Liver (tissue), 9 donors: Measurements from ENCODE around the gene EXOC6B. TPM values are rescaled to one million over a fixed set of nuclear protein-coding genes. Genes with fewer than 3 reads are reported as not detected.
A peak's percentile ranks its signal among the peaks of the same experiment; 100 is the strongest.

Experiments used
- DNase-seq: peaks from one replicate; pipeline ENCODE4 v3.0.0-alpha.2; 2017; ENCODE audit warnings: low spot score
- H3K27ac ChIP-seq, 2 donors: one replicate each; pipeline ENCODE4 v1.7.0; 2013; ENCODE audit warnings: inconsistent platforms in 2 of 2, low read length in 2 of 2, control low read depth in 1 of 2, low read depth in 1 of 2, mild to moderate bottlenecking in 1 of 2
- H3K27me3 ChIP-seq, 4 donors: one replicate each; pipeline versions ENCODE4 v1.6.1 to v1.7.0; 2013; ENCODE audit warnings: low read length in 3 of 4, inconsistent platforms in 1 of 4, mild to moderate bottlenecking in 1 of 4, moderate library complexity in 1 of 4; ENCODE audit not compliant: control insufficient read depth in 4 of 4, insufficient read depth in 4 of 4
- H3K36me3 ChIP-seq, 4 donors: one replicate each; pipeline versions ENCODE4 v1.6.1 to v1.7.0; 2013; ENCODE audit warnings: low read length in 3 of 4, mild to moderate bottlenecking in 3 of 4, low read depth in 1 of 4, moderate library complexity in 1 of 4; ENCODE audit not compliant: control insufficient read depth in 4 of 4, insufficient read depth in 3 of 4
- H3K4me1 ChIP-seq, 4 donors: one replicate each; pipeline versions ENCODE4 v1.6.1 to v1.7.0; 2013; ENCODE audit warnings: low read length in 3 of 4, mild to moderate bottlenecking in 3 of 4, moderate library complexity in 1 of 4; ENCODE audit not compliant: control insufficient read depth in 4 of 4, insufficient read depth in 4 of 4
- H3K4me3 ChIP-seq, 3 donors: one replicate each; pipeline versions ENCODE4 v1.6.1 to v1.7.0; 2013; ENCODE audit warnings: low read length in 3 of 3, control low read depth in 1 of 3, low read depth in 1 of 3, mild to moderate bottlenecking in 1 of 3
- H3K9ac ChIP-seq, 2 donors: one replicate each; pipeline ENCODE4 v1.7.0; 2013; ENCODE audit warnings: low read length in 2 of 2, mild to moderate bottlenecking in 2 of 2, moderate library complexity in 2 of 2, control low read depth in 1 of 2, low read depth in 1 of 2
- H3K9me3 ChIP-seq, 4 donors: one replicate each; pipeline versions ENCODE4 v1.6.1 to v1.7.0; 2013; ENCODE audit warnings: low read length in 3 of 4; ENCODE audit not compliant: control insufficient read depth in 4 of 4
- ATF3 ChIP-seq: IDR thresholded peaks from 2 replicates; pipeline ENCODE4 v1.6.1; 2016; ENCODE audit warnings: antibody characterized with exemption
- CTCF ChIP-seq: fragments of 150-350 bp; IDR thresholded peaks from 2 replicates; pipeline ENCODE4 v1.5.1; 2017; ENCODE audit warnings: improper control_type of control experiment, low read depth, low read length; ENCODE audit not compliant: missing input control
- EGR1 ChIP-seq, 2 donors: IDR thresholded peaks; 2 replicates each; pipeline ENCODE4 v1.6.1; 2016 to 2018; ENCODE audit warnings: antibody characterized with exemption in 2 of 2, low read depth in 2 of 2
- FOXA1 ChIP-seq: IDR thresholded peaks from 2 replicates; pipeline ENCODE4 v1.6.1; 2016; ENCODE audit warnings: antibody characterized with exemption
- FOXA2 ChIP-seq: IDR thresholded peaks from 2 replicates; pipeline ENCODE4 v1.6.1; 2016; ENCODE audit warnings: antibody characterized with exemption
- GABPA ChIP-seq, 2 donors: IDR thresholded peaks in 1 of 2; conservative IDR thresholded peaks in 1 of 2; 2 replicates each; pipeline ENCODE4 v1.6.1; 2016; ENCODE audit warnings: antibody characterized with exemption in 2 of 2, mild to moderate bottlenecking in 1 of 2, moderate library complexity in 1 of 2
- HNF4A ChIP-seq, 2 donors: conservative IDR thresholded peaks; 2 replicates each; pipeline ENCODE4 v1.6.1; 2016; ENCODE audit warnings: antibody characterized with exemption in 2 of 2, mild to moderate bottlenecking in 2 of 2
- HNF4G ChIP-seq: IDR thresholded peaks from 2 replicates; pipeline ENCODE4 v1.6.1; 2016; ENCODE audit warnings: antibody characterized with exemption
- JUND ChIP-seq, 2 donors: IDR thresholded peaks; 2 replicates each; pipeline ENCODE4 v1.6.1; 2016; ENCODE audit warnings: antibody characterized with exemption in 2 of 2
- MAX ChIP-seq: IDR thresholded peaks from 2 replicates; pipeline ENCODE4 v1.6.1; 2016; ENCODE audit warnings: antibody characterized with exemption
- NR2F2 ChIP-seq: IDR thresholded peaks from 2 replicates; pipeline ENCODE4 v1.6.1; 2016; ENCODE audit warnings: antibody characterized with exemption
- RAD21 ChIP-seq, 2 donors: IDR thresholded peaks; 2 replicates each; pipeline ENCODE4 v1.6.1; 2016; ENCODE audit warnings: antibody characterized with exemption in 2 of 2, mild to moderate bottlenecking in 2 of 2
- REST ChIP-seq: IDR thresholded peaks from 2 replicates; pipeline ENCODE4 v1.6.1; 2016; ENCODE audit warnings: antibody characterized with exemption, mild to moderate bottlenecking
- RXRA ChIP-seq, 2 donors: IDR thresholded peaks; 2 replicates each; pipeline ENCODE4 v1.6.1; 2017 to 2018; ENCODE audit warnings: antibody characterized with exemption in 2 of 2, mild to moderate bottlenecking in 1 of 2
- SP1 ChIP-seq: IDR thresholded peaks from 2 replicates; pipeline ENCODE4 v1.6.1; 2018; ENCODE audit warnings: antibody characterized with exemption, mild to moderate bottlenecking
- TAF1 ChIP-seq: conservative IDR thresholded peaks from 2 replicates; pipeline ENCODE4 v1.6.1; 2016; ENCODE audit warnings: antibody characterized with exemption, mild to moderate bottlenecking
- YY1 ChIP-seq: IDR thresholded peaks from 2 replicates; pipeline ENCODE4 v1.6.1; 2016; ENCODE audit warnings: antibody characterized with exemption, mild to moderate bottlenecking
- ZBTB33 ChIP-seq: IDR thresholded peaks from 2 replicates; pipeline ENCODE4 v1.6.1; 2016; ENCODE audit warnings: antibody characterized with exemption
- WGBS: extraction: QIAGEN DNeasy Blood & Tissue Kit; methylation state at CpG from one replicate; pipeline ENCODE4 v1.1.7; 2013; 5-methylcytosine and 5-hydroxymethylcytosine counted together
- polyA plus RNA-seq, 2 donors: library from polyadenylated mRNA; stranded (reverse) in 1 of 2; unstranded in 1 of 2; fragments of 200-250 nt in 1 of 2; fragments of >200 nt in 1 of 2; fragmentation: Nextera tagmentation in 1 of 2; extraction: Ambion mirVana in 1 of 2; gene quantifications; one replicate each; pipeline versions ENCODE4 v1.2.1 to v1.2.3, GENCODE V29; 2013 to 2015
- total RNA-seq, 2 donors: library from RNA; depleted of rRNA; stranded (reverse); fragments of >200 nt; gene quantifications; one replicate each; pipeline ENCODE4 v1.2.3, GENCODE V29; 2014
- donor health status: healthy.
- donor health status: healthy.
- donor health status: healthy.
- donor health status: healthy.
- donor health status: healthy.

EXOC6B gene
- total and polyA plus RNA-seq, 4 donors: 1.7 to 9.5 (median 5.5) TPM

- Histone ChIP-seq H3K27me3 (no peaks in the 10 kb centered on the region), H3K9me3 (no peaks in the 10 kb centered on the region), H3K27ac (peak overlapping the region in 1 of 2 donors; percentile 27), H3K4me1 (no peaks in the 10 kb centered on the region), H3K4me3 (no peak overlapping the region), H3K36me3 (no peaks in the 10 kb centered on the region), H3K9ac (no peak overlapping the region)
- DNase-seq: no peak
- TF ChIP-seq GABPA (IDR thresholded peaks at IDR 0.05 in 1 of 2, conservative IDR thresholded peaks at IDR 0.05 in 1 of 2): no peak
- TF ChIP-seq HNF4A (conservative IDR thresholded peaks at IDR 0.05): peak in 1 of 2 donors; percentile 91
- no peak for TF ChIP-seq CTCF
- TF ChIP-seq JUND (IDR thresholded peaks at IDR 0.05): no peak
- TF ChIP-seq FOXA1: no peak
- peak; percentile 63 for TF ChIP-seq ATF3
- no peak for TF ChIP-seq ZBTB33
- peak; percentile 37 for TF ChIP-seq SP1
- peak; percentile 68 for TF ChIP-seq HNF4G
- TF ChIP-seq TAF1: no peak
- TF ChIP-seq EGR1 (IDR thresholded peaks at IDR 0.05; ENCODE audit: low read depth in 2 of 2): no peak
- TF ChIP-seq RXRA (IDR thresholded peaks at IDR 0.05): no peak
- TF ChIP-seq REST: no peak
- no peak for TF ChIP-seq NR2F2
- TF ChIP-seq RAD21 (IDR thresholded peaks at IDR 0.05): no peak
- no peak for TF ChIP-seq FOXA2
- TF ChIP-seq YY1: no peak
- no peak for TF ChIP-seq MAX
- WGBS: 85% methylated on average over 1 of the region's 1 CpG
Measured at GRCh38 chr2:72255540-72255939, 570.3 kb downstream of the EXOC6B start.
